HG03354 (cell line): Measurements from ENCODE around the gene BNC2.
A peak's percentile ranks its signal among the peaks of the same experiment; 100 is the strongest.
"Not testable (repeated sequence)": the region's sequence is repeated elsewhere in the genome, so short reads cannot be mapped to it uniquely, and the experiment has no call there.

Experiments used
- ATAC-seq: cut with Tn5 transposase; IDR thresholded peaks from one replicate; pipeline ENCODE4 v1.9.1; 2021; ENCODE audit warnings: mild to moderate bottlenecking; ENCODE audit not compliant: unreplicated experiment, poor library complexity, severe bottlenecking

BNC2 gene

GRCh38 chr9:16496908-16497307 lies 373.6 kb downstream of the BNC2 start:
- no peak for ATAC-seq

- no peak for ATAC-seq
These were observed 382.6 kb downstream of the BNC2 start for GRCh38 chr9:16487915-16488314.

- ATAC-seq: no peak
These were observed 384.7 kb downstream of the BNC2 start for GRCh38 chr9:16485575-16486321.

GRCh38 chr9:16485160-16485559 lies 385.3 kb downstream of the BNC2 start:
- ATAC-seq: no peak

- no peak for ATAC-seq
These were observed 385.7 kb downstream of the BNC2 start for GRCh38 chr9:16484744-16485143.

- no peak for ATAC-seq
These were observed 386.3 kb downstream of the BNC2 start for GRCh38 chr9:16484180-16484579.

GRCh38 chr9:16482764-16483163 lies 387.7 kb downstream of the BNC2 start:
- no peak for ATAC-seq

- ATAC-seq: not testable (repeated sequence)
These were observed 389.9 kb downstream of the BNC2 start for GRCh38 chr9:16480584-16480983.

- no peak for ATAC-seq
These were observed 394.5 kb downstream of the BNC2 start for GRCh38 chr9:16475996-16476395.

GRCh38 chr9:16475257-16475656 lies 395.2 kb downstream of the BNC2 start:
- ATAC-seq: no peak

GRCh38 chr9:16469184-16469583 lies 401.3 kb downstream of the BNC2 start:
- no peak for ATAC-seq

GRCh38 chr9:16461851-16462250 lies 408.6 kb downstream of the BNC2 start:
- no peak for ATAC-seq

- no peak for ATAC-seq
These were observed 409.2 kb downstream of the BNC2 start for GRCh38 chr9:16461137-16461840.

- ATAC-seq: no peak
These were observed 409.8 kb downstream of the BNC2 start for GRCh38 chr9:16460696-16461095.

- ATAC-seq: no peak
These were observed 410.9 kb downstream of the BNC2 start for GRCh38 chr9:16459421-16460148.

- ATAC-seq: peak; percentile 54
These were observed 411.6 kb downstream of the BNC2 start for GRCh38 chr9:16458696-16459420.

- no peak for ATAC-seq
These were observed 414.6 kb downstream of the BNC2 start for GRCh38 chr9:16455842-16456241.

- no peak for ATAC-seq
These were observed 417.1 kb downstream of the BNC2 start for GRCh38 chr9:16453390-16453789.

- no peak for ATAC-seq
These were observed 419.9 kb downstream of the BNC2 start for GRCh38 chr9:16450578-16450977.

- no peak for ATAC-seq
These were observed 420.4 kb downstream of the BNC2 start for GRCh38 chr9:16450043-16450442.
